Endometrial microvascular endothelial cells (primary cell): ENCODE results near the gene DYNC1I1. TPM values are rescaled to one million over a fixed set of nuclear protein-coding genes. Genes with fewer than 3 reads are reported as not detected.

Experiments used
- in situ Hi-C: cut with HindIII; loops from 2 replicates; pipeline ENCODE4 v1.10.0; 2017; ENCODE audit warnings: low sequenced_read_pairs, low pct_unique_long_range_greater_than_20kb; ENCODE audit errors: inconsistent ontology term
- total RNA-seq: library from RNA; depleted of rRNA; stranded (reverse); fragments of >200 nt; gene quantifications from one replicate; pipeline ENCODE4 v1.2.3, GENCODE V29; 2015; ENCODE audit errors: inconsistent ontology term

Gene DYNC1I1
- total RNA-seq, 1 donor from 2014 or later = 0.28 TPM

DNA sequence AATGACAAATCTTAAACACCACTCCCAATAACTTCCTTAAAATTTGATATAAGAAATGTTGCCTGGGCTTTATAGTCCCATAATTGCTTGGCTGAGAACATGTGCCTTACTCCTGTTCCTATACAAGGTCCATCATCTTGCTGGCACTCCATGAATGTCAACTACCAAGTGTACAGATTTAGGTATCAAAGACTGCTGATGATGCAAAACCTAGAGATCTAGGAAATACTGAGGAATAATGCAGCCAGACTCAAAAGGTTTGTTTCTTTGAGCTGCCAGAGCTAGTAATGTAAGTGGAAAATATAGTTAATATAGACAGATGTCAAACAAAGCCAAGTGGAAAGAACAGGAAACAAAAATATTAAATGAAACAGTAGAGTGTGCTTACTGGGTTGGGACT lies 121.1 kb downstream of the DYNC1I1 start:
- in situ Hi-C loops = no loop called here

DNA sequence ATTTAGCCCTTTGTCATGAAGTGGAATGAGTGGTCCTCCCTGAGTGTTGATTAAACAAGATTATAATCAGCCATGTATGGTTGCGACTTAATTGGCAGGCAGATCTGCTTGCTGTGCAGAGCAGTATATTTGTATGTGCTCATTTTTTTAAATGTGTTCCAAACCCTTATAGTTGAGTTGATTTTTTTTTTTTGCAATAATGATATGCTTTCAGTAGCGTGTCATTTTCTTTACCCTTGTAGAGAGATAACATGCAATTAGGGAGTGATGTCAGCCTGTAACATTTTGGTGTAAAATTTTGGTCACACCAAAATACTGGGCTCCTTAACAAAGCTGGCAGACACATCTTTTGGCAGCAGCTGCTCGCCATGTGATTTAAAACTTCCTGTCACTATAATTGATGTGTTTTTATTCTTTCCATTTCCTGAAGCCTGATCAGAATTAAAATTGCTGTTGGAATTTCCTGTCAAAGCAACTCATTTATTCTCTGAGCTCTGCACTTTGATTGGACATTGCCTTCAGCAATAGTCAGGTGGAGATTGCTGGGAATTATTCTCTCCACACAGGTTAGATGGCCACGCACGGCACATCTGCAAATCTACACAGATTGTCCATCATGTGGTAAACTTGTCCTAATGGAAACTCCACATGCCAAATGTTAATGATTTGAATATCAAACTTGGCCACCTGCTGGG lies 125.3 kb downstream of the DYNC1I1 start:
- in situ Hi-C loops = no loop called here

DNA sequence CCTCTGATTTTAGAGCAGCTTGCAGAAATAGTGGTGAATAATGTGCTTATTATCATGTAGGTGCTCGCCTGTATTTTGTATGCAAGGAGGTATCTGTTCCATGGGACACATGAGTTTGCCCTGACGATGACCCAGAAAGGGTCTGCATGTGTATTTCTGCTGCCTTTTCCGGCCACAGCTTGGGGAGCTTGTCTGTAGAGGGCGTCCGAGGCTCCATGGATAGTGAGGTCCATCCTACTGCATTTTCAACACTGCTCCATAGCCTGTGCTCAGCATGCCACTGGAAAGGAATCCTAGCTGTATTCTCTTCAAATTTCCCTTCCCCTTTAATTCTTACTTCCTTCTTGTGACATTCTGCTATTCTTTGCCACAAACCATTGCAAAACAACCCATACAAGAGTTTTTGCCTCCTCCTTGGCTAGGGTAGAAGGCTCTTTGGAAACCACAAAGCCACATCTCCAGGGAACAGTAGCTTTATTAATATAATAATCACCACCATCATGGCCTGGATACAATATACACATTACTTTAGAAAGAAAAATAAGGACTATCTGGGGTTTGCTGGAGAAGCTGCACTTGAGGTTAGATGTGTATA lies 127.7 kb downstream of the DYNC1I1 start:
- in situ Hi-C loops = no loop called here

DNA sequence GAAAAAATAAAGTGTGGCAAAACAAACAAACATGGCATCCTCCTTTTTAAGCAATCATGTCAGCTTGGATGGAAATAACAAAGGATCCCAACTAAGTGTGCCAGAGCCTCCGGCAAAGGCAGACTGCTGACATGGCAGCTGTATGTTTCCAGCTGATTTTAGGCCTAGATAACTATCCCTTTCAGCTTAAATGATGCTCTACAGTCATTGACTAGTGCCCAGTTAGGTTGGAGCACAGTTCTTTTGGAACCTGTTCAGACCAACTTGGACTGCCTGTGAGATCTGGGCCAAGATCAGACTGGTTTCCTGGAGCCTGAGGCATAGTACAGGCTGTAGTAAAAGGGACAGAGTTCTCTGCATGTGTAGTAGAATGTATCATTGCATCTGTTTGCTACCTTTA lies 128.7 kb downstream of the DYNC1I1 start:
- in situ Hi-C loops = no loop called here

DNA sequence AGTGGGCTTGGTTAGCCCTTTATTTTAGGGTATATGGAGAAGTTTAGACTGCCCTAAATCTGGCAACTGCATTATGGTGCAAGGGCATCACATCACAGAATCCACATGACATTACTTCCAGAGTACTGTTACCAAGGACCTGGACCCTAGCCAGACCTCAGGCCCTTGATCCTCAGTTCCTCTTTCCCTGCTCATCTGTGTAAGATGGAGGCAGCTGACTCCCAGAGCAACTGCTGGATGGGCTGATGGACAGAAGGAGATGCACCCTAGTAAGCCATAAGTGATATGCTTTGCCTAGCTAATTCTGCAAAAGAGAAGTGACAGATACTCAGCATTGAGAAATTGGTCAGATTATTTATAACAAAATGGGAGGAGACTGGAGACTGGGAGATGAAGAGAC lies 131.7 kb downstream of the DYNC1I1 start:
- in situ Hi-C loops = no loop called here

DNA sequence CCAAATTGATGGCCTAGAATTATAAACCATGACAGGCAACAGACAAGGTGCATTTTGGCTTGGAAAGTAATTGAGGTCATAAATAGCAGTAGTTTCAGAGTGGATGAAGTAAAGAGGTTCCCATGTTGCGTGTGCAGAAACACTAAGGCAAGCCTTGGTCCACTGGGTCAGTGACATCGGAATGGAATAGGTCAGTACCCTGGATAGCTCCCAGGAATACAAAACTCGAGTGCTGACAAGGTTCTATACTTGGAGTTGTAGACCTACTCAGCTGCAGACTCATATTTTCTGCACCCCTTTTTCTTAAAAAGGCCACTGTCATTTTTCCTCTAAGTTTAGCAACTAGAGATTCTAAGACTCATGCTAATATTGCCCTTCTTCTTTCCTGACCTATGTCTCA lies 132.8 kb downstream of the DYNC1I1 start:
- in situ Hi-C loops = no loop called here

DNA sequence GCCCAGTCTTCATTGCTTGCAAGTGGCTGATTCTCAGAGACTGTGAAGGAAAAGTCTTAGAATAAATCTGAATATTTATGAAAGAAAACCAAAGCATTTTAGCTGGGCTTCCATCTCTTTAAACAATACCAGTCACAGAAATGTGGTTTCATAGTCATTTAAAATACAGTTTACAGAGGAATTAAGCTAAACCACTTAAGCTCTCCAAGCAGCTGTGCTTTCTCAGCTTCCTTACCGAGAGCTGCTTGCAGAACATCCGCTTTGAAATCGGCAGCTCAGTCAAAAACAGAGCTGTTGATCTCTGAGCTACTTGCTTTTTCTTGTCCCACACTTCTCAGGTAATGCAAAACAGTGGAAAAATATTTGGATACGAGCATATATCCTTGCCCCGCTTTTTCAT lies 134.5 kb downstream of the DYNC1I1 start:
- in situ Hi-C loops = no loop called here

DNA sequence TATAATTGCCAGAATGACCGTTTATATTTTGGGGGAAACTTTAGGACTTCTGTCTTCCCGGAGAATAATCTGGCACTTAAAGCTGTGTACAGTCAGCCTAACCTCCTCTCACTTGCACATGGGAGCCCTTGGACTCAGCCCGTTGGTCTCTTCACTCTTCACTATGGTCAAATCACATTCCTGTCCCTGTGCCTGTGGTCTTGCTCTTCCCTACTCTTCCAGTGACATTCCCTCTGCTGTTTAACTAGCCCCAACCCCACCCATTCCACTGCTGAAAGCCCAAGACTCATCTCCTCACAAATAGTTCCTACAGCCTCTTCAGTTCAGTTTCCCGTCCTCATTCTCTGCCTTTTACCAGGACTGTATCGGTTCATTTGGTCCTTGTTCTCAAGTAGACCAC lies 135.0 kb downstream of the DYNC1I1 start:
- in situ Hi-C loops = no loop called here

DNA sequence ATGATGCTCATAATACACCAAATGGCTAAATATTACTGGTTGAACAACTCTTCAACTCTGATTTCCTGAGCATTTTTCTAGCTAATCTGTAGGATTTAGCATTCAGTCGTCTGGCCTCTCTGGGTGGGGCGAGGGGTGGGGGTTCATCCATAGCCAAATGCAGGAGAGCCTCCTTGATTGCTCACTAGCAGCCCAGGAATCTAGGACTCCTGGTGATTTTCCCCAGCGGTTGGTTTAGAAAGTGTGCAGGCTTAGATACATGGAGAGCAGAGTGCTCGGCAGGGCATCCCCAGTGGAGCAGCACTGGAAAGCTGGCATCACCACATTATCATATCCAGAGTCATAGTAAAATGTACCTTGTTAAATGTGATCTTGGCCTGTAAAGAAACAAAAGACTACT lies 136.1 kb downstream of the DYNC1I1 start:
- in situ Hi-C loops = no loop called here

DNA sequence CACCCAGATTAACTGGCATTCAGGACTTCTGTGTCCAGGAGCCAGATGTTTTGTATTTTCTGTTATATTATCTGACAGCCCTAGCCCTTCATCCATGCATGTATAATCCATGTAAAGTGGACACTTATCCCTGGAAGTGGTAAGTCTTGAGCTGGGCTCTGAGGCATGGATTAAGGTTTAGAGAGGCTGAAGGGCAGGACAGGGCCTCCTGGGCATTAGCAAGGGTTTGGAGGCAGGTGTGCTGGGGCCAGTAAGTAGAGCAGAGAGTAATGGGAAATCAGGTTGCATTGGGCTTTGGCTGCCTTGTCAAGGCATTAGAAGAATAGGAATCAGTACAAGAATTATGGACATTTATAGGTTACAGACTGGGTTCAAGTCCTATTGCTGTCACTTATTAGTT lies 138.0 kb downstream of the DYNC1I1 start:
- in situ Hi-C loops = no loop called here

DNA sequence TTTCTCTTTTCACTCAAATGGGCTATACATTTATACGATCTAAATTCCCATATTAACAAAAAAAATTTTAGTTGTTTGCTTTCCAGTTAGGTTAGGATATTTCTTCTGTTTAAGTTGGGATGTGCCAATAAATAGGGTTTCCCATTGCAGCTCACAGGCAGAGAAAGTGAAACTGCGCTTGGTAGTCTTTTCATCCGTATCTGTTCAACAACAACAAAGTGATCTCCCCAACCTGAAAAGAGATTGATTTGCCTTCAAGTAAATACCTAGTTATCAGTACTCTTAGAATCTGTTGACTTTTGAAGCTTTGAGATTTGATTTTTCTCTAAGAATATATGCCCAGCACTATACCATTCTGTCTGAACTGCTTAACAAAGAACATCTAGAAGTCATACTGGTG lies 143.4 kb downstream of the DYNC1I1 start:
- in situ Hi-C loops = no loop called here

DNA sequence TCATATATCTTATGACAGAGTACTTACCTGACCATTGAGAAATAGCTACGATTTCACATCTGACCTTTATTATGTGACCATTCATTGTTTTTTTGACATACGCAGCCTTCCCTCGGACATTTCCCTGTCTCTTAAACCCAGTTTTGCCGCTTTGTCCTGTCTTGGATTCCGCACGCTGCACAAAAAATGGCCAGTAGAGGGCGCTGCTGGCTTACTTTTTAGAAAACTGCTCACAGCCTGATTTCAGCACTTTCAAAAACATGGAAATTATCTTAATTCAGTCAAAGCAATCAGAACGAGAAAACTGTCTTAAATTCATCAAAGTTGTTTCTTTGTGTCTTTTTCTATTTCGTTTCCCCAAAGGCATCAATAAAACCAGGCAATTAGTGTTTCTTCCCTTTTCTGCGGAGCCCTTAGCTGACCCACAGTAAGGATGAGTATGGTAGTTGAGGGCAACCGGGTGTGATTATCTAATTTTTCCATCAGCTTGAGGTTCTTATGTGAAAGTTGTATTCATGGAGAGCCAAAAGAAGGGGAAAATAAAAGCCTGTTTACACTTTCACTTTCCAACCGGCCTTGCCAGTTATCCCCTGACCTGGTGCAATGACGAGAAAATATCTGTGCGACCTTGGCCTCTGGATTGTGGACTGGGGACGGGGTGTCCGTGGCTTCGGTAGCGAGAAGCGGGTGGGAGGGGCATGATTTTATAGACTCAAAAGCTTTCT lies 144.4 kb downstream of the DYNC1I1 start:
- in situ Hi-C loops = no loop called here

DNA sequence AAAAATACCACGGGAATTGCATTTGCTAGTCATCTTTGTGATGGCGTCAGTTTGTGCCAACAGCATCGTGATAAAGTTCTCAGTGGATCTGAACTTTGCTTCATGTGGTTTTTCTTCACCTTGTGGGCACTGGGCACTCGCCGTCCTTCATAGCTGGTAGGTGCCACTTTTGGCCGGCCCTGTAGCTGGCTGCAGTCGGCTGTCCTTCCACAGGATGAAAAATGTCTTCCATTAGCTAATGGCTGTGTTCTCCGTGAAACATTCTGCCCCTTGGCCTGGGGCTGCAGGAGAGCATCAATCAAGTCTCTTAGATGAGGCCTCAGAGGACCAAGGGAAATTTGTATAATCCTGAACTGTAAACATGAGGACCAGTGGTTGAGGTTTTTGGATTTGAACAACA lies 145.3 kb downstream of the DYNC1I1 start:
- in situ Hi-C loops = no loop called here

DNA sequence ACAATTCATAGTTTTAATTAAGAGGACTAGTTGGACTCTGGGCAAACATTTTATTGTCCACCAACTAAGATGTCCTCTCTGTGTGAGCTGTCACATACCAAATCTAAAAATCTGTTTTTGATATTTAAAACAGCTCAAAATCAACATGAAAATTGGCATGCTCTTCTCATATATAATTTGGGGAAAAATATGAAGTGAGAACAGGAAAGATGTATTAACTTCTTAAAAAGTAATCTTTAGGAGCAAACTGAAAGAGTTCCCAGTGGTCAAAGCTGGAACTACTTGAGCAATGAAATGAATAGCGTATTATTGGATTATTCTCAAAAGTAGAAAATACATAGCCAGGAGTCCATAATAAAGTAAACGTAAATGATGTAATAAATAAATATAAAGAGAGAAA lies 147.2 kb downstream of the DYNC1I1 start:
- in situ Hi-C loops = no loop called here

DNA sequence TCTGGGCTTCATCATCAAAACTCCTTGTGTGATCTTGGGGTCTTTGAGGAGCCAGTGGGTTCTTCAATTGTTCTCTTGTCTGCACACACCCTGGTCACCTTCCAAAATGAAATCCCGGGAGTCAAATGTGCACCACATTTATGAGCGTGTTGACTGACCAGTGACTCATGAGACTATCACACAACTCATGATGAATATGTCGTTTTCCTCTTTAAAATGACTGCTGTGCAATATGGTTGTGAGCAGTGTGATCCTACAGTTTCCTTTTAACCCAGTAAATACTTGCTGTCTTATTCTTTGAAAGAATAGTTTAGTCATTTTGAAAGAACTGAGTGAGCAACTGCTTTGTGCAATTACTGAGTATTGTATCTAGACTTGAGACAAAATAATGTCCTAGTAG lies 149.2 kb downstream of the DYNC1I1 start:
- in situ Hi-C loops = no loop called here

DNA sequence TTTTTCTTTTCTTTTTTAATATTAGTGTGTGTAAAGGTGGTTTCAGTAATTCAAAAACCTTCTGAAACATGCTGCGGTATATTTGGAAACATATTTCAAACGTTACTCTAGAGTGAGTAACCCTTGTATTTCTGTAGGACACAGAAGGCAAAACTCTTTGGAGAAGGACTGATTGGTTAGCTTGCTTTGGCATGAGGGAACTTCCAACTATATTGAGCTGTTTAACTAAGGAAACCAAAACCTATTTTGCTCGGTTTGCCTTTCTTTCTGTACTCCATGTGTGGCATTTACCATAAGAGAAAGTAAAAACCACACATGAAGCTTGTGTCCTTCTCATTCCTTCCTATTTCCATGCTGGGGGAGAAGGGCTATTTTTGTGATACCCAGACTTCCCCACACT lies 149.8 kb downstream of the DYNC1I1 start:
- in situ Hi-C loops = no loop called here

DNA sequence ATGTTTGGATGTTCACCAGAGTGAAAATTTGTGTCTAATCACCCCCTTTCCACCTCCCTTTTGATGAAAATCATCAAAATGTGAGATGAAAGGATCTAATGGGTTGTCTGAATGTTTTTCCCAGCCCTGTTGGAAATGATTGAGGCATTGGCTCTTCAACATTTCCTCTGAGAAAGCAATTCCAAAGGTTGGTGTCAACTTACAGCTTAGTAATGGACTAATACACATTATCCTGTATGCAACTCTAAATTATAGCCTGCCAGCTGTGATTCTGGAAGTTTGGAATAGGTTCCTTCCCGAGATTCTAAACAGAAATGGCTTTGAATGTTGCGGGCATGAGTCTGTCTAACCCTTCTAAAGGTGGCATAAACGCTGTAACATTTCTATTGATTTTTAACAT lies 152.9 kb downstream of the DYNC1I1 start:
- in situ Hi-C loops = no loop called here

DNA sequence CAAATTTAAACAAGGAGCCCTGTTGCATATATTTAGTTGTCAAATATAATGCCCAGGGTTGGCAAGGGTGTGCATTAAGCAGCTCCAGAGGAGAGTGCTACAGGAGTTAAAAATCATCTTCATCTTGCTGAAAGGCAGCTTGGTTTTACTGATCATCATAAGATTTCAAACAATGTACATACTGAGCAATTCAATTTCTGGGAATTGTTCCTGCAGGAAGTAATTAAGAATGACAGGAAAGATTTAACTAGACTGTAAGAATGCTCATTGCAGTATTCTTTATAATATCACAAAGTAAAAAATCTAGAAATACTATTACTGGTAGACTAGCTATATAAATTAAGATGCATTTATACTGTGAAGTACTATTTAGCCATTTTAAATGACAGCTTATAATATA lies 153.6 kb downstream of the DYNC1I1 start:
- in situ Hi-C loops = no loop called here

DNA sequence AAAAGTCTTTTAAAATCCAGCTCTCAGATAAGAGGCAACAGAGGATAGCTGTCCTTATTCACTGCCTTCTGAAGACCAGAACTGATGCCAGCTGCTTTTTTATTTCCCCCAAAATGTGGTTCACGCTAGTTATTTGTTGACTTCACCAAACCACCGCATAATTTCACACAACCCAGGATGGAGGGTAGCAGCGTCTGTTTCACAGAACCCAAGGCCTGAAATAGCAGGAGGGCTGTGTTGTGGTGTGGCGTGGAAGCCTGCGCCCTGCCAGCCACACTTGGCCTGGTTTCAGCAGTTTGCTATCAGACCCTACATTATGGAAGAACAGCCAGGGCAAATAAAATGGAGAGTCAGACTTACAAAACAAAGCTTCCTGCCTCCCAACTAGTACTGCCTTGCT lies 155.4 kb downstream of the DYNC1I1 start:
- in situ Hi-C loops = no loop called here

DNA sequence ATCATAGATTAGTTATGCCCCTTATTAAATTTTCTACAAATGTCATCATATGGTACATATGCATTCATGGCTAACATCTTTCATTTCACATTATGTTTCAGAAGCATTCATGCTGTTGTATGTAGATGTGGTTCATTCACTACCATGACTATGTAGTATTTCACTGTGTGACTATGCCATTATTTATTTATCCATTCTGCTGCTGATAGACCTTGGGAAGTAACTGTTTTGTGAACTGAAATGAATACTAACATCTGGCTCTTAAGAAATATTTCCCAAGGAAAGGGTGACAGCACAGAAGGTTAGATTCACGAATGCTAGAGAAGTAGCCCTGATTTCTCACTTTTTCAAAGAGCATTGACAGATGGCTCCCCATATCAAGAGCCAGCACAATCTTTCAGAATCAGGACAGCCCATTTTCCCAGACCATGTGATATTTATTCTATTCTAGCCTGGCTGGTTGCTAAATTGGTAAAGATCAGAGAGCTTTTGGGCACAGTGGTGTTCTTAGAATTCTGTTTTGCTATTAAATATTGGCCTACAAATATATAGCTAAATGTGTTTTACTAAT lies 157.4 kb downstream of the DYNC1I1 start:
- in situ Hi-C loops = no loop called here
